Lower leg skin (tissue), 3 donors: Measurements from ENCODE around the gene EIF3F.

Experiments
- POLR2A ChIP-seq, 2 donors: fragments of 450-650 bp; IDR thresholded peaks; one replicate each; pipeline ENCODE4 v1.6.1; 2016 to 2017; ENCODE audit warnings: antibody characterized with exemption in 2 of 2, mild to moderate bottlenecking in 1 of 2, moderate library complexity in 1 of 2
- TF ChIP-seq, protein P1 (sequence below), 3 donors: fragments of 450-650 bp; IDR thresholded peaks; one replicate each; pipeline ENCODE4 v1.5.1; 2016; ENCODE audit warnings: antibody characterized with exemption in 3 of 3, mild to moderate bottlenecking in 3 of 3, moderate library complexity in 2 of 3

DNA sequence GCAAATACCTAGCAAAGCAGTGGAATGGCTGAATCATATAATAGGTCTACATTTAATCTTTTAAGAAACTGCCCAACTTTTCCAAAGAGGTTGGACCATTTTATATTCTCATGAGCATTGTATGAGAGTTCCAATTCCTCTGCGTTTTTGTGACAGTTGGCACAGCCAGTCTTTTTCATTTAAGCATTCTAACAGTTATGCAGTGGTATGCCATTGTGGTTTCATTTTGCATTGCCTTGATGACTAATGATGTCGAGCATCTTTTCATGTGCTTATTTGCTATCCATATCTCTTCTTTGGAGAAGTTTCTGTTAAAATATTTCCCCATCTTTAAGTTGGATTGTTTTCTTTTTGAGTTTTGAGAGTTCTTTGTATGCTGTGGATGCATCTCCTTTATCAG, 38.7 kb downstream of the EIF3F start:
- no peak for TF ChIP-seq POLR2A (IDR thresholded peaks at IDR 0.05)
- TF ChIP-seq, protein P1, sequence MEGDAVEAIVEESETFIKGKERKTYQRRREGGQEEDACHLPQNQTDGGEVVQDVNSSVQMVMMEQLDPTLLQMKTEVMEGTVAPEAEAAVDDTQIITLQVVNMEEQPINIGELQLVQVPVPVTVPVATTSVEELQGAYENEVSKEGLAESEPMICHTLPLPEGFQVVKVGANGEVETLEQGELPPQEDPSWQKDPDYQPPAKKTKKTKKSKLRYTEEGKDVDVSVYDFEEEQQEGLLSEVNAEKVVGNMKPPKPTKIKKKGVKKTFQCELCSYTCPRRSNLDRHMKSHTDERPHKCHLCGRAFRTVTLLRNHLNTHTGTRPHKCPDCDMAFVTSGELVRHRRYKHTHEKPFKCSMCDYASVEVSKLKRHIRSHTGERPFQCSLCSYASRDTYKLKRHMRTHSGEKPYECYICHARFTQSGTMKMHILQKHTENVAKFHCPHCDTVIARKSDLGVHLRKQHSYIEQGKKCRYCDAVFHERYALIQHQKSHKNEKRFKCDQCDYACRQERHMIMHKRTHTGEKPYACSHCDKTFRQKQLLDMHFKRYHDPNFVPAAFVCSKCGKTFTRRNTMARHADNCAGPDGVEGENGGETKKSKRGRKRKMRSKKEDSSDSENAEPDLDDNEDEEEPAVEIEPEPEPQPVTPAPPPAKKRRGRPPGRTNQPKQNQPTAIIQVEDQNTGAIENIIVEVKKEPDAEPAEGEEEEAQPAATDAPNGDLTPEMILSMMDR (IDR thresholded peaks at IDR 0.05), result no peak
